HG03097 (cell line): ENCODE data around the gene SRSF5.

Experiments
- ATAC-seq: cut with Tn5 transposase; IDR thresholded peaks from one replicate; pipeline ENCODE4 v1.9.1; 2021; ENCODE audit not compliant: unreplicated experiment, low FRiP score

SRSF5 gene

DNA sequence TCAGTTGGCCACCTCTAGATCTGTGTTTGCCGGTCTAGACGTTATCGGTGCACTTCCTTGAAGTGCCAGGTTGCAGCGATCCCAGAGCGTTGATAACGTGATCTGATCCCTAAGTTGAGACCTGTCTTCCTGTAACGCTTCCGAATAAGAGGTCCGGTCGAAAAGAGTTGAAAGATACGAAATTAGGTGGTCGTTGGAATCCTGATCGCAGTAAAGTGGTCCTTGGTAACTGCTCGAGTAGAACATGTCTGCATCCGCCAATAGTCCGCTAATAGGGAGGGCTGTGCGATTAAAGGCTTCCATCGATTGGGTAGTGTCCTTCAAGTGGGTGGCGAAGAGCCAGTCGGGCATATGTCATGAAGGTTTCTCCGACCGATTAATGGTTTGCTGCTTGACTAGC is 2.7 kb downstream of the SRSF5 start:
- no peak for ATAC-seq

DNA sequence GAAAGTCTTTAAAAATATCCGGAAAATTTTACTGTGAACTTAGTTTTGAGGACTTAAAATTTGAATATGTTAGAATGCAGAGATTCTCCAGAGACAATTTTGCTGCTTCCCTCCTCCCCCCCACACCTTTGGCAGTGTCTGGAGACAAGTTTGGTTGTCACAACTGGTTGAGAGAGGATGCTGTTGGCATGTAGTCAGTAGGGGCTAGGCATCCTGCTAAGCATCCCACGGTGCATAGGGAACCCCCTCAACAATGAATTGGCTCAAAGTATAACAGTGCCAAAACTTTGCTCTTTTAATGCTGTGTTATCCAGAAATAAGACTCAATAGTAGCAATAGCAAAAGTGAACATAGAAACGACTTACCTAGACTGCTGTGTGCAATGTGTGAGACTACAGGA is 3.6 kb downstream of the SRSF5 start:
- no peak for ATAC-seq

DNA sequence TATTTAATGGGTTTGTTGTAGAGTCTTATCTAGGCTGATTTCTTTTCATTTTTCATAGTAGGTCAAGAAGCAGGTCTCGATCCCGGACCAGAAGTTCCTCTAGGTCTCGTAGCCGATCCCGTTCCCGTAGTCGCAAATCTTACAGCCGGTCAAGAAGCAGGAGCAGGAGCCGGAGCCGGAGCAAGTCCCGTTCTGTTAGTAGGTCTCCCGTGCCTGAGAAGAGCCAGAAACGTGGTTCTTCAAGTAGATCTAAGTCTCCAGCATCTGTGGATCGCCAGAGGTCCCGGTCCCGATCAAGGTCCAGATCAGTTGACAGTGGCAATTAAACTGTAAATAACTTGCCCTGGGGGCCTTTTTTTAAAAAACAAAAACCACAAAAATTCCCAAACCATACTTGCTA is 4.2 kb downstream of the SRSF5 start:
- ATAC-seq = no peak

DNA sequence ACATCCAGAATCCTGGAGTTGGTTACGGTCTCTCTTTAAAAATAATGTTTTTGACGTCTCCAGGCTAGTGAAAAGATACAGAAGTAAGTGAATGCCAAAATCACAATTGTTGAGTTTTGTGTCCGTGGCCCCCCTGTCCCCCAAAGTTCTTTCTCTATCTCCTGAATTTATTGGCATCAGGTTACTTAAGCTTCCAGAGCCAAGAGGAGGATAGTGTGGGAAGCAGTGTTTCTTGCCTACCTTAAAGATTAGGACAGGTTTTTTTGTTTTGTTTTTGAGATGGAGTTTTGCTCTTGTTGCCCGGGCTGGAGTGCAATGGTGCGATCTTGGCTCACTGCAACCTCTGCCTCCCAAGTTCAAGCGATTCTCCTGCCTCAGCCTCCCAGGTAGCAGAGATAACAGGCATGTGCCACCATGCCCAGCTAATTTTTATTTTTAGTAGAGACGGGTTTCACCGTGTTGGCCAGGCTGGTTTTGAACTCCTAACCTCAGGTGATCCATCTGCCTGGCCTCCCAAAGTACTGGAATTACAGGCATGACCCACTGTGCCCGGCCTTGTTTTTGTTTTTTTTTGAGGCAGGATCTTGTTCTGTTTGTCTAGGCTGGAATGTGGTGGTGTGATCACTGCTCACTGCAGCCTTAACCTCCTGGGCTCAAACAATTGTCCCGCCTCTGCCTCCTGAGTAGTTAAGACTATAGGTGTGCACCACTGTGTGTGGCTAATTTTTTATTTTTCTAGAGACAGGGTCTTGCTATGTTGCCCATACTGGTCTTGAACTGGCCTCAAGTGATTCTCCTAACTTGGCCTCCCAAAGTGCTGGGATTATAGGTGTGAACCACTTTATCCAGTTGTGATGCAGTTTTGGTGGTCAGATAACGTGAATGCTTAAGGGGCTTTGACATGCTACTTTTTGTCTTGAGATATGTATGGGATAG is 5.4 kb downstream of the SRSF5 start:
- ATAC-seq = no peak

DNA sequence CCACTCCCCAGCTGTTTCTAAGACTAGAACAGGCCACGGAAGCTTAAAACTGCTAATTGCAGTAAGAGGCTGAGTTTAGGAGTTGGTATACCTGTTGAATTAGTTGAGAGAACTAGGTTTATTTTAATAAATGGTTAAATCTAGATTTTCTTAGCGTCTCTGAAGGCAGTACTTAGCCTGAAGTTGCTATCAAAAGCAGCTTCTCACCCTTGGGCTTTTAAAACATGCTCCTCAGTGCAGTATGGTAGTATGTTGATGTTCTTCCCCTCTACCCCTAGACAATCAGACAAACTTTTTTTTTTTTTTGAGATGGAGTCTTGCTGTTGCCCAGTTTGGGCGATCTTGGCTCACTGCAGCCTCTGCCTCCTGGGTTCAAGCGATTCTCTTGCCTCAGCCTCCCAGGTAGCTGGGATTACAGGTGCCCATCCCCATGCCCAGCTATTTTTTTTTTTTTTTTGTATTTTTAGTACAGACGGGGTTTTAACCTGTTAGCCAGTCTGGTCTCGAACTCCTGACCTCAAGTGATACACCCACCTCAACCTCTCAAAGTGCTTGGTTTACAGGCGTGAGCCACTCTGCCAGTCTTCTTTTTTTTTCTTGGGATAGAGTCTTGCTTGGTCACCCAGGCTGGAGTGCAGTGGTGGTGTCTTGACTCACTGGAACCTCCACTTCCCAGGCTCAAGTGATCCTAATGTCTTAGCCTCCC is 6.8 kb downstream of the SRSF5 start:
- ATAC-seq = no peak

DNA sequence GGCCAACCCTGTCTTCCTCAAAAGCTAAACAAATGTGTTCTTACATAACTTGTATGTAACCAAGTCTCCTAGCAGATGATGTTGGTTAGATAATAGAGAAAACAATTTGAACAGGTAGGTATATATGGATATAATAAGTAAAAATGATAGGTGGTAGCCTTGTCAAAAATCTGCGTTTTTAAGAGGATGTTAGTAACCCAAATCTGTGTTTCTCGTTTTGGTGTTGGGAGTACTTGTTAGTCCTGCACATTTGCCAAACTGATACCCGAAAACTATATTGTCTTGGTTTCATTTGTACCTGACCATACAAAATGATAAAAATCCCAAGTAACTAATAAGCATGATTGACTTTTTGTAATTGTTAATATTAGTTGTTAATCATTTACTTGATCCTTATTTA is 8.1 kb downstream of the SRSF5 start:
- no peak for ATAC-seq

DNA sequence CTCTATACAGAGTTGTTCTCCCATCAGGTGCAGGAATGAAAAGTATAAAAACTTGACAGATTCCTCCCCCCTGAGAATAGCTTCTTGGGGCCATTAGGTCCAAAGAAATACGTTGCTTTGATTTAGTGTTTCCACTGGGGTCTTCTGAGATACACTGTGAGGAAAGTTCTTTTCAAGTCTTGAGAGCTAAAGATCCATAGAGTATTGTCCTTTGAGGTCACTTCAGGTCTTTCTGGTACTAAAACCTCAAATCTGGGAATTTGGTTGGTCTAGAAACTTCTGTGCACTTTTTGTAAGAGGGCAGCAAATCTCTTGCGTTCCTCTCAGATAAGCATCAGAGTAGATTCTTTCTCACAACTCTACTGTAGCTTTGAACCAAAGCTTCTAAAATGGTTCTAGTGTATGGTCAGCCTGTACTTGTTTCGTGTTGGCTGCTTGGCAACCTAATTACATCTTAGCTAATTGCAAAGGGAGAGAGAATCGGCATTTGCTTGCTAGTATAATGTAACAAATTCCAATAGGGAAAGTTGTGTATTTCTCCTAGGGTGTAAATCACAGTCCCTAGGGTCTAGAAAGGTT is 10.0 kb downstream of the SRSF5 start:
- no peak for ATAC-seq

DNA sequence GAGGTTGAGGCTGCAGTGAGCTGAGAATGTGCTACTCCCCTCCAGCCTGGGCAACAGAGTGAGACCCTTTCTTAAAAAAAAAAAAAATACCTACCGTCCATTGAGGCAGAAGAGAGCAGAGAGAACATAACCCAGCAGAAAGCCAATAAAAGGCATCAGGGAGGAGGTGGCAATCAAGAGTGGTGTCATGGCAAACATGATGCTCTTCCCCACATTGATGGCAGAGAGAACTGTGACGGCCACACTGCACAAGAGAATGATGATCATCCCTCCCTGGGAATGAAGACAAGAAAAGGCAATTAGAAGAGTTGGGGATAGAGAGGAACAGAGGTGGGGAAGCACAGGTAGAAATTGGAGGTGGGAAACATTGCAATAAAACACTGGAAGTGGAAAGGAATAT is 12.1 kb downstream of the SRSF5 start:
- no peak for ATAC-seq

DNA sequence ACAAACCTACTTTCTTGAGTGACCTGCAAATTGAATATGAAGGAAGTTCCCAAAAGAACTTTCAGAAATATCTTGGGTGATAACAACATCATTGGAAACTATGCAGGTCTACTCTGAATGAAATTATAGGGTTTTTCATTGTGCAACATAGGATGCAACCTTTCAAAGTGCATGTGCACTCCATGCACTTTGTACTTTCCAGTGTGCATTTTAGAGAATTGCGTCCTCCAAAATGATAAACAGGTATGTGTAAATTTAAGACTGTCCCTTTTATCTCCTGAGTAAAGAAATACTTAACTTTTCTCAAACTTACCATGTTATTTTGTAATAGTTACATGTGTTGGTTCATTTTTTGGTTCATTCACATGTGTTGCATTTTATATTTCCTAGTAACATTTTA is 13.2 kb downstream of the SRSF5 start:
- no peak for ATAC-seq

DNA sequence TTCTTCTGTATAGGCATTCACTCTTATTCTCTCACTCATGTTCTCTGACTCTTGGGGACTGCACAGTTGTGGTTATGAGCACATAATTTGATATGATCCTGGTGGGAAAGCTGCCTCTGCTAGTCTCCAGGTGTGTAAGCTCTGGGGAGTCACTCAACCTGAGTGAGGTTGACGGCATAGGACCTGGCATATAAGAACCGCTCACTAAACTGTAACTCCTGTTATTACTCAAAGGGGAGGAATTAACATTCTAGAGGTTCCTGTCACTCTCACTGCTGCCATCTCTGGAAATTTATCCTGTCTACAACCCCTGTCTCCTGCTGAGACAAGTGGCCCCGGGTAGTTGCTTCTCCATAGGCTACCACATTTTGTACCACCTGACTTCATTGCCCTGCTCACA is 14.0 kb downstream of the SRSF5 start:
- no peak for ATAC-seq

DNA sequence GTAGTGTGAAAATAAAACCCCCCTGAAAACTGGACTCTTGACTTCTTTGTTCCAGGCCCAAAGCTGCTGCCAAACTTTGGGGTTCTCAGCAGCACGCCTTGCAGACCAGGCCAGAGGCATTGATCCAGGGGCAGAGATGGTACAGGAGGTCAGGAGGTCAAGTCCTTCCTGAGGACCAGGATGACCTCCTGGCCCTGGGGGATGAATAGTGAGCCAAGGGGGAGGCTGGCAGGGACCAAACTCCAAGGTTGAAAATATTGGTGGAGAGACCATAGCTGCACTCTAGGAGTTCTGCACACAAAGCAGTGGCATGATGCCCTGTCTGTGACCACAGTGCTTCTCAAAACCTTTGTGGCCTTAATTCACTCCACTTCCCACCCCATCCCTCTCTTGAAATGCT is 18.0 kb downstream of the SRSF5 start:
- ATAC-seq = no peak

DNA sequence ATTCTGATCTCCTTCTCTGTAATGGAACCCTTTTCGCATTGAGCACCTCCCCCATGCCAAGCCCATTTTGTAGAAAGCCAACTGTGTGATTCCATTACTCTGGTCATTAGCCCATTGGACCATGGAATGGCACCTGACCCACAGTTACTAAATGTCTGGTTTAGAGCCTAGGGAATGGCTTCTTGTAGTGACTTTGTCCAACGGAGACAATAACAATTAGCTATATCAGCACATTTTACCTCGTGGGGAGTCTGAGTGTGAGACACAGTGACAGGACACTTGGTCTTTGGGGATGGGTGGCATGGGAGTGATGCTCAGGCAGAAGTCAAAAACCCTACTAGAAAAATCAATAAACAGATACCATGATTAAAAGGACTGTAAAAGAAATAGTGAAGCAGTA is 19.7 kb downstream of the SRSF5 start:
- ATAC-seq = no peak

DNA sequence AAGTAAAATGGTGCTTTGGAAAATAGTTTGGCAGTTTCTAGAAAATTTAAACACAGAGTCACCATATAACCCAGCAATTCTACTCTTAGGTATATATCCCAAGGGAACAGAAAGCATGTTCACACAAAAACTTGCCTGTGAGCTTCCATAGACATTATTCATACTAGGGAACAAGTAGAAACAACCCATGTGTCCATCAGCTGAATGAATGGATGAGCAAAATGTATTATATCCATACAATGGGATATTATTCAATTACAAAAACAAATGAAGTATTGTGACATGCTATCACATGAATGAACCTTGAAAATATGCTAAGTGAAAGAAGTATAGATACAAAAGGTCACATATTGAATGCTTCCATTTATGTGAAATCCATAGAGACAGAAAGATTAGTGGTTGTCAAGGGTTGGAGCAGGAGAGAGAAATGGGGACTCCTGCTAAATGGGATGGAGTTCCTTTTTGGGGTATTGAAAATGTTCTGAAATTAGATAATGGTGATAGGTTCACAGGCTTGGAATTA is 22.2 kb downstream of the SRSF5 start:
- ATAC-seq = no peak

DNA sequence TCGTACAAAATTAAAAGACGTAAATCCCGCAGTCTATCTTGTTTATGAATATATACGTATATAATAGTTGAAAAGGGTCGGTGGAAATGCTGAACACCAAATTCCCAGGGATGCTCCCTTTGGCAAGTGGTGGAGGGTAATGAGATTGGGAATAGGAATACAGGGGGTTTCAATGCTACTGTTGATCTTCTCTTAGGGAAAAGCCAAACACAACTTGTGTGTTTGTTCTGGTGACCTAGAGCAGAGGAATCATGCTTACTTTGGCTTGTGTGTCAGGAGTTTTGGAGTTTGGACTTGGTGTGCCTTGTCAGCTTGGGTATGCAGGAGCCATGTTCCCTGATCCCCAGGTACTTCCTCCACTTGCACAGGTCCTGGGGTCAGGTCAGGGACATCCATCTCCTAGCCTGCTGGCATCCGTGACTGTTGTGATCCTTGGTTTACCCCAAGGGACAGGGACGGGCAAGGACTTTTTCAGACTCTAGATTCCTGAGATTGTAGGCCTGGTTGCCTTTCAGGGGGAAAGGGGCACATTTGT is 26.0 kb downstream of the SRSF5 start:
- no peak for ATAC-seq

DNA sequence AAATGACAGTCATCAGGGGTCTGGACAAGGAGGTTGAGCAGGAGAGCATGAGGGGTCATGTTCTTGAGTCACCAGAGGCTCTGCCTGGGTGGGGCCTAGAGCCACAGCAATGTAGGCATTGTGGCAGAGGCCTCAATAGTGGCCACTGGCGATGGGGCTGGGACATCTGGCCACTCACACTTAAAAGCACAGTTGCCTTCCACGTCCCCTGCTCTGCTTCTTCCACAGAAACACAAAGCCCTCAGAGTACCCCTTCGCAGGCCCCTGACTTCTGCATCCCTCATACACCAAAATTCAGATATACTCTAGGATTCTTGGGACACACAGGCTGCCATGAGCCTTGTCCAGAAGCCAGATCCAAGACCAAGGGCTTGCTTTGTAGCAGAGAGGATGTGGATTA is 27.8 kb downstream of the SRSF5 start:
- no peak for ATAC-seq

DNA sequence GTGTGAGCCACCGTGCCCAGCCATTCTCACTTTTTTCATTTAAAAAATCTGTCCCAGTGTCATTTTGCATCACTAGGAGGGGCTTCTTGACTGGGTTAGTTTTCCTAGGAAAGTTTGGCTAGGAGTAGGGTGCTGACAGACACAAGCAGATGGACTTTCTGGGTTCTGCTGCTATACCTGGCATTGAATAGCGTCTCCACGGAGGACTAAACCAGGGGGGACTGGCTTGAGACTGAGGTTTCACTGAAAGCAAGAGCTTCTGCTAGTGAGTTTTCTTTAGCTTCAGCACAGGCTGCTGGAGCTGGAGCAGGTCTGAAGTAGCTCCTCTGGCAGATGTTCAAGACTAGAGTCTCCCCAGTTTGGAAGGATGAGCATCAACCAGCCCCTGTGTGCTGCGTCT is 28.7 kb downstream of the SRSF5 start:
- ATAC-seq = no peak

DNA sequence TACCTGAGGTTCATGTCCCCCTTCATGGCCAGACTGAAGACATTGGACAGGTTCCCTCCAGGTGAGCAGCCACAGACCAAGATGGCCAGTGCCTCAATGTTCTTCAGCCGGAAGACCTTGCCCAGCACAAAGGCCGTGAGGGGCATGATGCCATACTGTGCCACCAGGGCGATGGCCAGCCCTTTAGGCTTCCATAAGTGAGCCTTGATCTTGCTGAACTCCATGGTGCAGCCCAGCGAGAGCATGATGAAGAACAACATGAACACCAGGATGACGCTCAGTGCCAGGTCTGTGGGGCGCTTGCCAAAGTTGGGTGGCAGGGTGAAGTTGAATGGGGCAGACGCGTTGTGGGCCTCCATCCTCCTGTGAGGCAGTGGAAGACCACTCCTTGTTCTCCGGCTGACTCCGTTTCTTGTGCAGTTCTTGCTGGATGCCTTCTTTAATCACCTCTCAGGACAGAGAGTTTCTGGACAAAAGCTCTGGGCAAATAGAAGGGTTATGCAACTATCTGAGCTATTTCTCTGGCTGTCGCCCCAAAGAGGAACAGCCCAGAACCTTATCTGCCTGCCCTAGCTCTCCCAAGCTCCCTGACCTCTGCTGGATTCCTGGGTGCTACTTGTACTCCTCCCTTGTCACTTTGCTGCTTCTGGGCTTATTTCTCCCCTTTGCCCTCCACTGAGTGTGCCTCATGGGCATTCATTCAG is 30.0 kb downstream of the SRSF5 start, which contains the start of gene SLC10A1:
Gene SLC10A1 (minus strand): TSS at position 445 of the 704 bp plus-strand sequence. CDS start 86 bp downstream, at position 359.
- no peak for ATAC-seq

DNA sequence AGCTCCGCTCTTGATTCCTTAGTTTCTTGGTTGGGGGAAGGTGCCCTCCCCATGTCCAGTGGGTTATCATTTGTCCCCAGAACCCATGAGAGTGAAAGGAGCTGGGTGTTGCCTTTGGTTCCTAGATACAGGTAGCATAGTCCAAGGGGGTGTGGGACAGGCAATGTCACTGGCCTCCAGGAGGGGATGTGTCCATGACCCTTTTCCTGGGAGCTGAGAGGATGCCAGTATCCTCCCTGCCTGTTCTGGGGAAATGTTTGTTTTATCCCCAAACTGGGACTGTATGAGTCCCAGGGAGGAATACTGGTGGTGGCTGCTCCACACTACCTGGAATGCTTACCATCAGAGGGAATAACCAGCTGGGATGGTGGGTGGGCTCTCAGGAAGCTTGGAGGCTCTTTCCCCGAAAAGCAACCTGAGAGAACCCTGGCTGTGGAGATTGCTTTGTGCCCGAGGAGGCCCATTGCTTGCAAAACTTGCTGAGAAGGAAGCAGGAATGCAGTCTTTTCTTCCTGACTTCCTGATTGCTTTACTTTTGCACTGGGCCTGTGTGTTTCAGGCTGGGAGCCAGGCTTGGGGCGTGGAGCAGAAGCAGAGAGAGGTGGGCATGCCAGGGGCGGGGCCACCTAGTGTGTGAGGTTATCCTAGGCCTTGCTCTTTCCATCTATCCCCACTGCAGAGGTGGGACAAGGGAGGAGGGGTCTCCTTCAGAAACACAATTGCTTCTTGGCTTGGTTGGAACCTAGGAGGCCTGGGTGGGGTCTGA is 30.8 kb downstream of the SRSF5 start:
- no peak for ATAC-seq

DNA sequence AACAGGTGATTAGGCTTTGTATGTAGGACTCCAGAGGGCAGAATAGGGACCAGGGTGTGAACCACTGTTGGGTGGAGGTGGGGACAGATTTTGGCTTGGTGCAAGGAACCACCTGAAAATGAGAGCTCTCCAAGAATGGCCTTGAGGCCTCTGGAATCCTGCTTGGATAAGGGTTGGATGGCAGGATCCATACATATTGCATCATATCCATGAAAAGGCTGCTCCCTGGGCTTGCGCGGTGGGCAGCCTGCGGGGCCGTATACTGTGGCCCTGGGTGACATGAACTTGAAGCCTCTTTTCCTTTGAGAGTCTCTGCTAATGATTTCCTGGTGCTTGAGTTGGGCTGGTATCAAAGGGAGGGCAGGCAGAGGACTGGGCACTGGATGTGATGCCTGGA is 31.4 kb downstream of the SRSF5 start:
- no peak for ATAC-seq

DNA sequence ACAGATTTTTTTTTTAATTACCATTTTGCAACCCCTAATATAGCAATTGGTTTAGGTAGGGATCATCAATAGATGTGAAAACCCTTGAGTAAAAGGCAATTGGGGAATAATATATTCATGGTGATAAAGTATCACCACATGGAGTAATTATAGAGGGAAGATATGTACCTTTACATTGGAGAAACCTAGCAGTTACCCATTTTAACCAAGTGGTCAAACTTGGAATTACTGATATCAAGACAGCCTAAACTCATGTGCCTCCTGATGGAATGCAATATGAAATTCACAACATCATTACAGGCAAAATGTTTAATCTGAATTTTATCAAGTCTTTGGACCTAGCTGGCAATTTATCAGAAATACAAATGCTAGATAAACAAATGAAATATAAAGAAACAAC is 36.8 kb downstream of the SRSF5 start:
- ATAC-seq = no peak
